ENCODE measurements around the gene DUSP23. TPM values are rescaled to one million over a fixed set of nuclear protein-coding genes. Genes with fewer than 3 reads are reported as not detected.

The DUSP23 gene
- total RNA-seq, 1 donor, result 15.9 TPM

DNA sequence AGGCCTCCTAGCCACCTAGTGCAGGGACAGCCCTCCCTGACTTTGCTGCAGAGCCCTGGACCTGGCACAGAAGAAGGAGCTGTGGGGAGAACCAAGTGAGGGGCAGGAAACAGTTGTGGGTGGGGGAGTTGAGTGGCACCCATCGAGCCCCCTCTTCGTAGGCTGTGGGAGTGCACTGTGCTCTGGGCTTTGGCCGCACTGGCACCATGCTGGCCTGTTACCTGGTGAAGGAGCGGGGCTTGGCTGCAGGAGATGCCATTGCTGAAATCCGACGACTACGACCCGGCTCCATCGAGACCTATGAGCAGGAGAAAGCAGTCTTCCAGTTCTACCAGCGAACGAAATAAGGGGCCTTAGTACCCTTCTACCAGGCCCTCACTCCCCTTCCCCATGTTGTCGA is 1.2 kb downstream of the DUSP23 start:
- peak overlapping the region; percentile 86 for H3K4me2 ChIP-seq (ENCODE audit: insufficient read depth, low read length)
- TF ChIP-seq, protein P1, sequence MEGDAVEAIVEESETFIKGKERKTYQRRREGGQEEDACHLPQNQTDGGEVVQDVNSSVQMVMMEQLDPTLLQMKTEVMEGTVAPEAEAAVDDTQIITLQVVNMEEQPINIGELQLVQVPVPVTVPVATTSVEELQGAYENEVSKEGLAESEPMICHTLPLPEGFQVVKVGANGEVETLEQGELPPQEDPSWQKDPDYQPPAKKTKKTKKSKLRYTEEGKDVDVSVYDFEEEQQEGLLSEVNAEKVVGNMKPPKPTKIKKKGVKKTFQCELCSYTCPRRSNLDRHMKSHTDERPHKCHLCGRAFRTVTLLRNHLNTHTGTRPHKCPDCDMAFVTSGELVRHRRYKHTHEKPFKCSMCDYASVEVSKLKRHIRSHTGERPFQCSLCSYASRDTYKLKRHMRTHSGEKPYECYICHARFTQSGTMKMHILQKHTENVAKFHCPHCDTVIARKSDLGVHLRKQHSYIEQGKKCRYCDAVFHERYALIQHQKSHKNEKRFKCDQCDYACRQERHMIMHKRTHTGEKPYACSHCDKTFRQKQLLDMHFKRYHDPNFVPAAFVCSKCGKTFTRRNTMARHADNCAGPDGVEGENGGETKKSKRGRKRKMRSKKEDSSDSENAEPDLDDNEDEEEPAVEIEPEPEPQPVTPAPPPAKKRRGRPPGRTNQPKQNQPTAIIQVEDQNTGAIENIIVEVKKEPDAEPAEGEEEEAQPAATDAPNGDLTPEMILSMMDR (IDR thresholded peaks at IDR 0.05; ENCODE audit: extremely low read depth, low read depth, low read length), result no peak
- no peak overlapping the region for H3K27ac ChIP-seq (ENCODE audit: low read depth, low read length)
- no peak overlapping the region for H2AFZ ChIP-seq (ENCODE audit: low read length)
- H3K4me1 ChIP-seq (ENCODE audit: insufficient read depth, low read length), result peaks cover 15% of the 10 kb centered on the region
- H3K4me3 ChIP-seq (ENCODE audit: insufficient read depth, low read length), result no peak overlapping the region
- H3K27me3 ChIP-seq (ENCODE audit: insufficient read depth, low read length), result no peaks in the 10 kb centered on the region
- H3K36me3 ChIP-seq (ENCODE audit: insufficient read depth, low read length), result no peaks in the 10 kb centered on the region
- peaks cover 2% of the 10 kb centered on the region for H3K79me2 ChIP-seq (ENCODE audit: insufficient read depth, low read length)
- H3K9me3 ChIP-seq (ENCODE audit: low read depth, low read length), result no peaks in the 10 kb centered on the region
- peak; percentile 34 for DNase-seq (ENCODE audit: insufficient read length, low spot score, missing footprints)
- no peaks in the 10 kb centered on the region for H4K20me1 ChIP-seq (ENCODE audit: insufficient read depth, low read length)

DNA sequence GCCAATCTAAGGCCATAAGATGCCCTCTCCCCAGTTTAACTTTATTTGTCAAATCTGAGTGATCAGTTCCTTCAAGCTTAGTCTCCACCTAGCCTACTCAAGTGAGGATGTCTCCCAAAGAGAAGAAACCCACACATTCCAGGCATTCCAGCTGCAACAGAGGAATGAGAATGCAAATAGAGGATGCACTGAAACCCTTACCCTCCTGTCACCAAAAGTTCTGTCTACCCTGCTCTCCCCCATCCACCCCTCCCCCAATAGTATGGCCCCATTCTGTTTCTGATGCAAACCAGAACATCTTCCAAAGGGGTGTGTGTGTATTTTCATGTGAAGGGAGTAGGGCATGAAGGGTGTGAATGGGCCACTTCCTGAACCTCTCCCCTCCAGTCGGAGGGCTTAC is 3.0 kb downstream of the DUSP23 start:
- Histone ChIP-seq H3K36me3 (ENCODE audit: insufficient read depth, low read length) (no peaks in the 10 kb centered on the region), H3K4me3 (ENCODE audit: insufficient read depth, low read length) (no peak overlapping the region), H3K4me2 (ENCODE audit: insufficient read depth, low read length) (no peak overlapping the region), H3K79me2 (ENCODE audit: insufficient read depth, low read length) (peaks cover 2% of the 10 kb centered on the region), H2AFZ (ENCODE audit: low read length) (no peak overlapping the region), H3K9me3 (ENCODE audit: low read depth, low read length) (no peaks in the 10 kb centered on the region), H4K20me1 (ENCODE audit: insufficient read depth, low read length) (no peaks in the 10 kb centered on the region), H3K27ac (ENCODE audit: low read depth, low read length) (no peak overlapping the region), H3K4me1 (ENCODE audit: insufficient read depth, low read length) (peaks cover 15% of the 10 kb centered on the region), H3K27me3 (ENCODE audit: insufficient read depth, low read length) (no peaks in the 10 kb centered on the region)
- TF ChIP-seq, protein P1 (IDR thresholded peaks at IDR 0.05; ENCODE audit: extremely low read depth, low read depth, low read length), result no peak
- DNase-seq (ENCODE audit: insufficient read length, low spot score, missing footprints), result no peak

DNA sequence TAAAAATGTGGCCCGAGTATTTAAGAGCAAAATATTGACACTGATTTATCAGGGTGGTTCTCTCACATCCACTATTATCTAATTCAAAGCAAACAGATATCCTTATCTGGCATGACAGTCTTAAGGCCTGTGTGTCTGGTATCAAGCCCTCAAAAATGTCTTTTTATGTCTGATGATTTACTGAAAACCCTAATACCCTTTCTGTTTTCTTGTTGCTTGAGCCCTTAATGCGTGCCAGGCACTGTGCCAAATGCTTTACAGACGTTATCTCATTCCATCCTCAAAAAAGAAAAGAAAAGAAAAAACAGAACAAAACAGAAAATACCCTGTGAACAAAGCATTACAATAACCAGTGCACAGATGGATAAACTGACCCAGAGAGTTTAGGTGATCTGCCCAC is 5.7 kb downstream of the DUSP23 start:
- Histone ChIP-seq H3K4me2 (ENCODE audit: insufficient read depth, low read length) (no peak overlapping the region), H3K4me1 (ENCODE audit: insufficient read depth, low read length) (no peaks in the 10 kb centered on the region), H4K20me1 (ENCODE audit: insufficient read depth, low read length) (no peaks in the 10 kb centered on the region), H3K27me3 (ENCODE audit: insufficient read depth, low read length) (no peaks in the 10 kb centered on the region), H3K79me2 (ENCODE audit: insufficient read depth, low read length) (peaks cover 2% of the 10 kb centered on the region), H3K9me3 (ENCODE audit: low read depth, low read length) (no peaks in the 10 kb centered on the region), H3K27ac (ENCODE audit: low read depth, low read length) (no peak overlapping the region), H3K4me3 (ENCODE audit: insufficient read depth, low read length) (no peak overlapping the region), H2AFZ (ENCODE audit: low read length) (no peak overlapping the region), H3K36me3 (ENCODE audit: insufficient read depth, low read length) (no peaks in the 10 kb centered on the region)
- TF ChIP-seq, protein P1 (IDR thresholded peaks at IDR 0.05; ENCODE audit: extremely low read depth, low read depth, low read length), result no peak
- DNase-seq (ENCODE audit: insufficient read length, low spot score, missing footprints), result no peak

DNA sequence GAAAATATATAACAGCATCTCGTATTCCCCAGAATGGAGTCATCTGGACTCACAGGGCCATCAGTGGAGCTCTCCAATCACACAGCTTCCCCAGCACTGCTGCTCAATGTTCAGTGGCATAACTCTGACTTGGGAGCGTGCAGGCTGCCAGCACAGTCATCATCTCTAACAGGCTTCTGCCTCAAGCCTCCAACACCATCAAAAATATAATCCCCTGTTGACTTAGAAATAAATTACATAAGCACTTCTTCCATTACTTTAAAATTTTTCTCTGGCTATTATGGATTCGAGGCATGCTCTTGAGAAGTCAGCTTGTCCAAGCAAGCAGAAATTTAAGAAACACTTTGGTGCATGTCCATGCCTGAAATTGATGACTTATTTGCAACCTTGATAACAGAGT is 6.2 kb downstream of the DUSP23 start:
- DNase-seq (ENCODE audit: insufficient read length, low spot score, missing footprints), result peak; percentile 78
- TF ChIP-seq, protein P1 (IDR thresholded peaks at IDR 0.05; ENCODE audit: extremely low read depth, low read depth, low read length), result no peak
- no peaks in the 10 kb centered on the region for H3K36me3 ChIP-seq (ENCODE audit: insufficient read depth, low read length)
- H3K27me3 ChIP-seq (ENCODE audit: insufficient read depth, low read length), result peaks cover 3% of the 10 kb centered on the region
- no peaks in the 10 kb centered on the region for H3K9me3 ChIP-seq (ENCODE audit: low read depth, low read length)
- no peak overlapping the region for H3K4me2 ChIP-seq (ENCODE audit: insufficient read depth, low read length)
- H3K4me1 ChIP-seq (ENCODE audit: insufficient read depth, low read length), result no peaks in the 10 kb centered on the region
- no peak overlapping the region for H3K4me3 ChIP-seq (ENCODE audit: insufficient read depth, low read length)
- no peaks in the 10 kb centered on the region for H3K79me2 ChIP-seq (ENCODE audit: insufficient read depth, low read length)
- H2AFZ ChIP-seq (ENCODE audit: low read length), result no peak overlapping the region
- H4K20me1 ChIP-seq (ENCODE audit: insufficient read depth, low read length), result no peaks in the 10 kb centered on the region
- H3K27ac ChIP-seq (ENCODE audit: low read depth, low read length), result no peak overlapping the region
